DND-41 (cell line): ENCODE data around the gene RPL32.

Experiments used
- CTCF ChIP-seq: IDR thresholded peaks from 2 replicates; pipeline ENCODE4 v1.5.1; 2012; ENCODE audit warnings: borderline replicate concordance, low read length, moderate library complexity, mild to moderate bottlenecking; ENCODE audit not compliant: poor library complexity, severe bottlenecking; ENCODE audit errors: extremely low read depth
- EZH2 ChIP-seq: IDR thresholded peaks from 3 replicates; pipeline ENCODE4 v1.6.1; 2012; ENCODE audit warnings: borderline replicate concordance, low read depth, mild to moderate bottlenecking, moderate library complexity, low read length, inconsistent platforms; ENCODE audit not compliant: severe bottlenecking

GRCh38 chr3:12885583-12885930 lies 44.2 kb upstream of the RPL32 start:
- TF ChIP-seq CTCF, result no peak
- TF ChIP-seq EZH2, result no peak
